Endodermal cell (in vitro differentiated cells): Measurements from ENCODE around the gene PIM3. TPM values are rescaled to one million over a fixed set of nuclear protein-coding genes. Genes with fewer than 3 reads are reported as not detected.

Experiments used
- DNase-seq: peaks from one replicate; pipeline ENCODE4 v3.0.0-alpha.2; 2017
- H3K27ac ChIP-seq: 2 replicates; pipeline ENCODE4 v1.5.1; 2013; ENCODE audit warnings: mild to moderate bottlenecking, low read depth, low read length, moderate library complexity
- H3K27me3 ChIP-seq: 2 replicates; pipeline ENCODE4 v1.6.1; 2013; ENCODE audit warnings: mild to moderate bottlenecking, low read length, moderate library complexity; ENCODE audit not compliant: insufficient read depth, control insufficient read depth, poor library complexity, severe bottlenecking
- H3K36me3 ChIP-seq: 2 replicates; pipeline ENCODE4 v1.7.0; 2013; ENCODE audit warnings: mild to moderate bottlenecking, low read length, moderate library complexity; ENCODE audit not compliant: control insufficient read depth, insufficient read depth
- H3K4me1 ChIP-seq: one replicate; pipeline ENCODE4 v1.7.0; 2013; ENCODE audit warnings: low read length; ENCODE audit not compliant: control insufficient read depth, insufficient read depth
- H3K4me3 ChIP-seq: 2 replicates; pipeline ENCODE4 v1.5.1; 2013; ENCODE audit warnings: mild to moderate bottlenecking, low read length, moderate library complexity
- H3K9ac ChIP-seq: 2 replicates; pipeline ENCODE4 v1.6.1; 2013; ENCODE audit warnings: mild to moderate bottlenecking, low read length, moderate library complexity; ENCODE audit not compliant: poor library complexity, severe bottlenecking; ENCODE audit errors: extremely low read depth
- H3K9me3 ChIP-seq: 2 replicates; pipeline ENCODE4 v1.6.1; 2013; ENCODE audit warnings: mild to moderate bottlenecking, low read length, moderate library complexity; ENCODE audit not compliant: control insufficient read depth
- H3K27ac Mint-ChIP-seq: 2 replicates; pipeline ENCODE4 v1.8.0; 2020; ENCODE audit warnings: mixed read lengths
- H3K27me3 Mint-ChIP-seq: 2 replicates; pipeline ENCODE4 v1.8.0; 2021; ENCODE audit warnings: mild to moderate bottlenecking, mixed read lengths; ENCODE audit not compliant: insufficient read depth
- H3K36me3 Mint-ChIP-seq: 2 replicates; pipeline ENCODE4 v1.8.0; 2020; ENCODE audit warnings: low read depth, mixed read lengths
- H3K4me1 Mint-ChIP-seq: 2 replicates; pipeline ENCODE4 v1.8.0; 2020; ENCODE audit warnings: mixed read lengths
- H3K4me3 Mint-ChIP-seq: 2 replicates; pipeline ENCODE4 v1.8.0; 2020; ENCODE audit warnings: mild to moderate bottlenecking, moderate library complexity, mixed read lengths
- H3K9me3 Mint-ChIP-seq: 2 replicates; pipeline ENCODE4 v1.8.0; 2020; ENCODE audit warnings: mild to moderate bottlenecking, mixed read lengths
- WGBS, 2 experiments: methylation state at CpG; one replicate each; pipeline versions ENCODE4 v1.1.5 to v1.1.7; 2013; ENCODE audit warnings: missing lambda C conversion rate in 2 of 2, mixed read lengths in 1 of 2; ENCODE audit not compliant: insufficient coverage in 1 of 2, insufficient read length in 1 of 2; 5-methylcytosine and 5-hydroxymethylcytosine counted together
- total RNA-seq, 2 donors: library from RNA; stranded (reverse); fragmentation: NEBNext Ultra II Directional in 1 of 2; extraction: Animal tissue kit (Norgen Biotek cat#: 25700) in 1 of 2; gene quantifications; 2 replicates in 1 of 2; 3 replicates in 1 of 2; pipeline ENCODE4 v1.2.1, GENCODE V29; 2021
- TF ChIP-seq, protein P1 (sequence below): fragments of 200-600 bp; sonication (generic); conservative IDR thresholded peaks from 2 replicates; pipeline ENCODE4 v1.5.0; 2021; ENCODE audit warnings: antibody characterized with exemption, mild to moderate bottlenecking

Gene PIM3
- total RNA-seq, 2 donors from 2014 or later = 31.5 to 36.6 TPM

DNA sequence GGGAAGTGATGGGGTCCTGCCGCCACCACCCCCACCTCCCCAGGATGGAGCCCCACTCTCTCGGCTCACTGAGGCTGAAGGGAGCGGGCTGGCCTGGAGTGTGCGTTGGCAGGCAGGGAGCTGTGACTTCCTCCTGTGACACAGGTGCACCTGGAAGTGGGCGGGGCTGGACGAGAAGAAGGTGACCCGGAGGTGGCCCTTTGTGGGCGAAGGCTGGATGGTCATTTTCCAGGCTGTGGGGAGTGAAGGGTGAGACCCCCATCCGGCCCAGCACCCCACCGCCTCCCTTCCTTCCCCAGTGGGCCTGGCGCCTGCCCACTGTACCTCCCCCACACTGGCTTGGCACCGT is 36.7 kb downstream of the PIM3 start:
- Histone ChIP-seq H3K27me3 (peaks cover 21% of the 10 kb centered on the region), H3K27ac (no peak overlapping the region), H3K9me3 (no peaks in the 10 kb centered on the region), H3K36me3 (no peaks in the 10 kb centered on the region), H3K9ac (no peak overlapping the region), H3K4me3 (no peak overlapping the region), H3K4me1 (no peaks in the 10 kb centered on the region)
- H3K27ac Mint-ChIP-seq = no peak overlapping the region
- peaks cover 2% of the 10 kb centered on the region for H3K9me3 Mint-ChIP-seq
- no peaks in the 10 kb centered on the region for H3K4me1 Mint-ChIP-seq
- DNase-seq = peak; percentile 47
- TF ChIP-seq, protein P1, sequence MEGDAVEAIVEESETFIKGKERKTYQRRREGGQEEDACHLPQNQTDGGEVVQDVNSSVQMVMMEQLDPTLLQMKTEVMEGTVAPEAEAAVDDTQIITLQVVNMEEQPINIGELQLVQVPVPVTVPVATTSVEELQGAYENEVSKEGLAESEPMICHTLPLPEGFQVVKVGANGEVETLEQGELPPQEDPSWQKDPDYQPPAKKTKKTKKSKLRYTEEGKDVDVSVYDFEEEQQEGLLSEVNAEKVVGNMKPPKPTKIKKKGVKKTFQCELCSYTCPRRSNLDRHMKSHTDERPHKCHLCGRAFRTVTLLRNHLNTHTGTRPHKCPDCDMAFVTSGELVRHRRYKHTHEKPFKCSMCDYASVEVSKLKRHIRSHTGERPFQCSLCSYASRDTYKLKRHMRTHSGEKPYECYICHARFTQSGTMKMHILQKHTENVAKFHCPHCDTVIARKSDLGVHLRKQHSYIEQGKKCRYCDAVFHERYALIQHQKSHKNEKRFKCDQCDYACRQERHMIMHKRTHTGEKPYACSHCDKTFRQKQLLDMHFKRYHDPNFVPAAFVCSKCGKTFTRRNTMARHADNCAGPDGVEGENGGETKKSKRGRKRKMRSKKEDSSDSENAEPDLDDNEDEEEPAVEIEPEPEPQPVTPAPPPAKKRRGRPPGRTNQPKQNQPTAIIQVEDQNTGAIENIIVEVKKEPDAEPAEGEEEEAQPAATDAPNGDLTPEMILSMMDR = no peak
- no peak overlapping the region for H3K4me3 Mint-ChIP-seq
- no peaks in the 10 kb centered on the region for H3K36me3 Mint-ChIP-seq
- WGBS, 2 experiments = 90% methylated on average over 6 to 10 of the region's 12 CpGs
- H3K27me3 Mint-ChIP-seq = peaks cover 32% of the 10 kb centered on the region

DNA sequence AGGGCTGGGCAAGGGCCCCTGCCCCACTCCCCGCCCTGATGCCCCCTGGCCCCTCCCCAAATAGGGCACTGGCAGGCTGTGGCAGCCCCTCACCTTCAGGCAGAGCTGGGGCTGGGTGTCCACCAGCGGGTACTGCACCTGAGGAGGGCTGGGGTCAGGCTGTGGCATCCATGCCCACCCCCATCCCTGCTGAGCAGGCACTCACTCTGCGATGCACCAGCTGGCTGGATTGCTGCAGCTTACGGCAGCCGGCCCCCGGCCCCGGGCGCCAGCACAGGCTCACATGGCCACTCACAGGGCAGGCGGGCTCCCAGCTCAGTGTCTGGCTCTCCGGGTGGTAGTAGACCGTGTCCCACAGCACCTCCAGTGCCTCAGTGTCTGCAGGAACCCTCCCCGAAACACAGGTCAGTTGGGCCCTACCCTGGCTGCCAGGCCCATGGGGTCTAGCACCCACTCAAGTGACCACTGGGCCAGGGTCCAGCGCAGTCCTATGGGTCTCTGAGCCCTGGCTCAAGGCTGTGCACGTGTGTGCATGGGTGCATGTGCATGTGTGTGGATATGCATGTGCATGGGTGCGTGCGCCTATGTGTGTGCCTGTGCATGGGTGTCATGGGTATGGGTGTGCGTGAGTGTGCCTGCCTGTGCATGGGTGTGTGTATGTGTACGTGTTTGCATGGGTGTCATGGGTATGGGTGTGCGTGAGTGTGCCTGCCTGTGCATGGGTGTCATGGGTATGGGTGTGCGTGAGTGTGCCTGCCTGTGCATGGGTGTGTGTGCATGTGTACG is 37.6 kb downstream of the PIM3 start:
- Mint-ChIP-seq H3K4me1 (no peaks in the 10 kb centered on the region), H3K4me3 (no peak overlapping the region), H3K9me3 (no peaks in the 10 kb centered on the region), H3K27ac (no peak overlapping the region), H3K27me3 (peaks cover 33% of the 10 kb centered on the region), H3K36me3 (no peaks in the 10 kb centered on the region)
- H3K27ac ChIP-seq = no peak overlapping the region
- H3K4me3 ChIP-seq = no peak overlapping the region
- peak; percentile 45 for DNase-seq
- no peaks in the 10 kb centered on the region for H3K4me1 ChIP-seq
- WGBS, 2 experiments = 92 to 94% methylated on average over 18 to 21 of the region's 21 CpGs
- H3K9me3 ChIP-seq = no peaks in the 10 kb centered on the region
- H3K9ac ChIP-seq = no peak overlapping the region
- H3K27me3 ChIP-seq = peaks cover 21% of the 10 kb centered on the region
- H3K36me3 ChIP-seq = no peaks in the 10 kb centered on the region
- TF ChIP-seq, protein P1 = no peak

DNA sequence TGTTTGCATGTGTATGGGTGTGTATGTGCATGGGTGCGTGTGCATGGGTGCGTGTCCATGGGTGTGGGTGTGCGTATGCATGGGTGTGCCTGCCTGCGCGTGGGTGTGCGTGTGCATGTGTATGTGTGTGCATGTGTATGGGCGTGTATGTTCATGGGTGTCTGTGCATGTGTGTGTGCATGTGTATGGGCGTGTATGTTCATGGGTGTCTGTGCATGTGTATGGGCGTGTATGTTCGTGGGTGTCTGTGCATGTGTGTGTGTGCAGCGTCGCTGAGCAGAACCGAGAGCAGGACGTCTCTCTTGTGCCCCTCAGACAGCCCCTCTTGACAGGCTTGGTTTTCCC is 38.1 kb downstream of the PIM3 start:
- no peak overlapping the region for H3K27ac Mint-ChIP-seq
- H3K4me1 Mint-ChIP-seq = no peaks in the 10 kb centered on the region
- Histone ChIP-seq H3K36me3 (no peaks in the 10 kb centered on the region), H3K9ac (no peak overlapping the region), H3K9me3 (no peaks in the 10 kb centered on the region), H3K4me1 (no peaks in the 10 kb centered on the region), H3K27me3 (peaks cover 21% of the 10 kb centered on the region), H3K4me3 (no peak overlapping the region), H3K27ac (no peak overlapping the region)
- TF ChIP-seq, protein P1 = no peak
- H3K4me3 Mint-ChIP-seq = peak overlapping the region; percentile 52
- H3K9me3 Mint-ChIP-seq = no peaks in the 10 kb centered on the region
- DNase-seq = no peak
- H3K36me3 Mint-ChIP-seq = no peaks in the 10 kb centered on the region
- peaks cover 30% of the 10 kb centered on the region for H3K27me3 Mint-ChIP-seq
- WGBS, 2 experiments = 92 to 93% methylated on average over 11 to 14 of the region's 14 CpGs
